Stimulated activated CD4-positive, alpha-beta T cell treated with anti-CD3 and anti-CD28 coated beads, TNF-alpha, amount 100 ng/mL, for 24 hours (primary cell): ENCODE data around the gene GAB2.

ENCODE experiments used
- DNase-seq, 3 experiments: peaks; one replicate each; pipeline ENCODE4 v3.0.0-alpha.2; 2020; ENCODE audit warnings: low read depth in 3 of 3

Gene GAB2

GRCh38 chr11:78221396-78222315 is 196.0 kb downstream of the GAB2 start:
- no peak for DNase-seq

GRCh38 chr11:78220218-78221157 is 197.1 kb downstream of the GAB2 start:
- DNase-seq = no peak

DNA sequence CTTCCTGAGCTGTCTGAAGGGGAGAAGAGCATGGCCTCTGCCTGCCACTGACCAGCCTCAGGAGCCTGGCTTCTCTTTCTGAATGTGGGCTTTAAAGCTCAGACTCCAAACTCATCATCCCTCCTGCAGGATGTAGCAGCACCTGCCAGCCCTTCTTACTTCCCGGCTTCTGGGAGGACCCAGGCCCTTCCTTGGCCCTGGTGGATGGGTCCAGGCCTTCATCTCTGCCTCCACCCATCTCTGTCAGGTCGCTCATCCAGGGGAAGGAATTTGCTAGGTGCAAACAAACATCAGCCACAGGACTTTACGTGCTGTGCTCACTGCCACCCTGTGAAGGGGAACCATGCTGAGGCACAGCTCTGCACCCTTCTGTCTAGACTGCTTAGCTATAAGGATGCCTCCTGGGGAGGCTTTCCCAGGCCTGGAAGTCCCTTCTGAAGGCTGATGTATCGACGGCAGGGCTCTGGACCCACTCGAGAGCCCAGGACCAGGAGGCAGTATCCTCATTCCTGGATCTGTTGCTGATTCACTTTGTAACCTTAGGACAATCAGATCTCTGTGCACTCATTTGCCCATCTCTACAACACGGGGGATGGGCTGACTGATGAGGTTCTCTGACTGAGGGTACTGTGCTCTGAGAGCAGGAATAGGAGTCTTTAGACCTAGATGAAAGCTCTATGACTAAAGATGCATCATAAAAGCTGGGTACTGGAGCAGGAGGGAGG is 198.0 kb downstream of the GAB2 start:
- no peak for DNase-seq

DNA sequence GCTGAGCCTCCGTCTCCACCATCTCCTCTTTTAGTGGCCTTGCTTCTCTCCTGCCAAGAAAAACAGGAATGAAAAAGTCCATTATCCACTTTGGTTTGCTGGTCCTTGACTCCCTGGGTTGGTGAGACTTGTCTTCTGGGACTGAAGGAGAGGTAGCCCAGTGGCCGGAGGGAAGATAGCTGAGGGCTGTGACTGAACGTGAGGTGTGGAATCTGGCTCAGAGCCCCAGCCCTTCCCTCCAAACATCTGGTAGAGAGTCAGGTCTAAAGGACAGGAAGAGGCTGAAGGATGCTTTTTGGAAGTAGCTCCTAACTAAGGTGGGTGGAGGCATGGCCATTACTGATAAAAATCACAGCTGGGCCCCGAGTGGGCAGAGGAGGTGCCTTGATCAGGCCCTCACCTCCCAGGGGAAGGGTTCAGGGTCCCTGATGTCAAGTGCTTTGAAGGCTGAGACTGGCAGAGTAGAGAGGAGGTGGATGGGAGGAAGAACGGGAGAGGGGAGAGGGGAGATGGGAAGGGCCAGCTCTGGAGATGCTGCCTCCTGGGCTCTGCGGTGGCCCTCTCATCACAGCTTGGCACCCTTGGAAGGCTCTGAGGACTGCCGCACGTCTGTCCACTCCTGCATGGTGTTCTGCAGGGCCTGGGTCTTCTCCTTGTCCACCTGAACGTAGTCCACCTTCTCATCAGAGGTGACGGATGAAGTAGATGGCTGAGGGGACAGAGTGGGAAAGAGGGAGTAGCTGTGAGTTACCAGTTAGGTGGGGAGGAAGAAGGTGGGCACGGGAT is 198.7 kb downstream of the GAB2 start:
- no peak for DNase-seq

- no peak for DNase-seq
These were observed 199.7 kb downstream of the GAB2 start for GRCh38 chr11:78217650-78218541.

DNA sequence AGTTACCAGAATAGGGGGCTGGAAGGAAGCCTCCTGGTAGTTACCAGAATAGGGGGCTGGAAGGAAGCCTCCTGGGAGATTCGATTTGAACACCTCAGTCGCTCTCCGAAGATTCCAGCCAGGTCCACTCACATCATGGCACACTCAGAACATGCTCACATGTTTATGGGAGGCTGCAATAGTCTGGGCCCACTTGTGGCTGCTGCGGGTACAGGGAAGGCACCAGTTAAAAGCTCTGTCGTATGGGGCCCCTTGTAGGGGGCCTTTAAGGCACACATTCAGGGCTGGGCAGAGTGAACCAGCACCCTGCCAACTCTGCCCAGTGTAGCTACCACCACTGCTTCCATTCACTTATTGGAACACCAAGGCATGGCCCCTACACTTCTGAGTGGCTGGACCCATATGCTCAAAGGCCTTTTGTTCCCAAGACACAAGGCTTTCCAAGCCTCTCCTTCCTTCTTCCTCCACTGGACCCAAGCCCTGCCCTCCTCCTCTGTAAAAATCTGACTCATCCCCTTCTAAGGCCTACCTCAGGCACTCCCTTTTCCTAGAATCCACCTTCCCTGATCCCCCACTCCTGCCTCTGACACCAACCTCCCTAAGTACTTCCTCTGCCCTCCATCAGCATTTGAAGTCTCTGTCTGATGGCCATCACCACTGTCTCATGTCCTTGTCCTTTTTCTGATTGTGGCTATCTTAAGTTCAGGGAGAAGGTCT is 200.9 kb downstream of the GAB2 start:
- no peak for DNase-seq

- no peak for DNase-seq
These were observed 201.6 kb downstream of the GAB2 start for GRCh38 chr11:78216021-78216420.

GRCh38 chr11:78214331-78215194 is 203.1 kb downstream of the GAB2 start:
- DNase-seq = no peak

DNA sequence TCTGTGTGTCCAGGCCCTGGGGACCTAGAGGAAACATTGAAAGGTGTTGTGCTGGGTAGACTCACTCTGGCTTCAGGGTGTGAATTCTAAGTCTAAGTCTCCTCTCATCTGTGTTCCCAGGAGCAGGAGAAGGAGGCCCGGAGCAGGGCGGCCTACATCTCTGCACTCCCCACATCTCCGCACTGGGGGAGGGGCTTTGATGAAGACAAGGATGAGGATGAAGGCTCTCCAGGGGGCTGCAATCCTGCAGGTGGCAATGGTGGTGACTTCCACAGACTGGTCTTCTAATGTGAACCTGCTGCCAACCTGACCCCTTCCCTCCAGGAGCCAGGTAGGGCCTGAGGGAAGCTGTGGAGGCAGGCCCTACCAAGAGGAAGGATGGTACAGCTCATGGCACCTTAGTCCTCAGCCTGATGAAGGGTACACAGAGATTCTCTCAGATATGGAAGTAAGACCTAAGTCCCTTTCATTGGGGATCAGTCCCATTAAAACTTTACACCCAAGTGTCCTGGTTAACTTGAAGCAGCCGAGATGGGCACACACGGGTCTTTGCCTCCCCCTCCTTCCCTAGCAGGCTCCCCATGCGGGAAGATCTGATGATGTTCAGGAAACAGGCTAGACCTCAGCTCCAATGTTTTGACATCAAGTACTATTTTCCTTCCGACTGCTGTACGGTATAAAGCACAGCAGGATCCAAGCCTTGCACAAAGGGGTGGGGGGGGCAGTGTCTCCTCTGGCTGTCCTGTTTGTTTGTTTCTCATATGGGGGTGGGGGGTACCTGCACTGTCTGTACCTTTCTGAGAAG is 203.9 kb downstream of the GAB2 start:
- no peak for DNase-seq

- no peak for DNase-seq
These were observed 204.8 kb downstream of the GAB2 start for GRCh38 chr11:78212586-78213371.

DNA sequence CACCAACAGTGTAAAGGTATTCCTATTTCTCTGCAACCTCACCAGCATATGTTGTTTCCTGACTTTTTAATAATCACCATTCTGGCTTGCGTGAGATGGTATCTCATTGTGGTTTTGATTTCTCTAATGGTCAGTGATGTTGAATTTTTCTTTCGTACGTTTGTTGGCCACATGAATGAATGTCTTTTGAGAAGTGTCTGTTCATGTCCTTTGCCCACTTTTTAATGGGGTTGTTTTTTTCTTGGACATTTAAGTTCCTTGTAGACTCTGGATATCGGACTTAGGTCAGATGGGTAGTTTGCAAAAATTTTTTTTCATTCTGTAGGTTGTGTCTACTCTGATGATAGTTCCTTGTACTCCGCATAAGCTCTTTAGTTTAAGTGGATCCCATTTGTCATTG is 206.1 kb downstream of the GAB2 start:
- DNase-seq = no peak

DNA sequence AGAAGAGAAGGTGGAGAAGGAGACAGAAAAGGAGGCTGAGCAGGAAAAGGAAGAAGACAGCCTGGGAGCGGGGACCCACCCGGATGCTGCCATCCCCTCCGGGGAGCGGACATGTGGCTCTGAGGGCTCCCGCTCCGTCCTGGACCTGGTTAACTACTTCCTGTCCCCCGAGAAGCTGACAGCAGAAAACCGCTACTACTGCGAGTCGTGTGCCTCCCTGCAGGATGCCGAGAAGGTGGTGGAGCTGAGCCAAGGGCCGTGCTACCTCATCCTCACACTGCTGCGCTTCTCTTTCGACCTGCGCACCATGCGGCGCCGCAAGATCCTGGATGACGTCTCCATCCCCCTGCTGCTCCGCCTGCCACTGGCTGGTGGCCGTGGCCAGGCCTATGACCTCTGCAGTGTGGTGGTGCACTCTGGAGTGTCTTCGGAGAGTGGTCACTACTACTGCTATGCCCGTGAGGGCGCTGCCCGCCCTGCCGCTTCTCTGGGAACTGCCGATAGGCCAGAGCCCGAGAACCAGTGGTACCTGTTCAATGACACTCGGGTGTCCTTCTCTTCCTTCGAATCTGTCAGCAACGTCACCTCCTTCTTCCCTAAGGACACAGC is 207.5 kb downstream of the GAB2 start:
- no peak for DNase-seq

DNA sequence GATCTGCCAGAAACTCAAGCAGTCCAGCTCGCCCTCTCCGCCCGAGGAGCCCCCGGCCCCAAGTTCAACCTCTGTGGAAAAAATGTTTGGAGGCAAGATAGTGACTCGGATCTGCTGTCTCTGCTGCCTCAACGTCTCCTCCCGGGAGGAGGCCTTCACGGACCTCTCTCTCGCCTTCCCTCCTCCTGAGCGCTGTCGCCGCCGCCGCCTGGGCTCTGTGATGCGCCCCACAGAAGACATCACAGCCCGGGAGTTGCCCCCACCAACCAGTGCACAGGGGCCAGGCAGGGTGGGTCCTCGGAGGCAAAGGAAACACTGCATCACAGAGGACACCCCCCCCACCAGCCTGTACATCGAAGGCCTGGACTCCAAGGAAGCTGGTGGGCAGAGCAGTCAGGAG is 208.1 kb downstream of the GAB2 start:
- DNase-seq = no peak

DNA sequence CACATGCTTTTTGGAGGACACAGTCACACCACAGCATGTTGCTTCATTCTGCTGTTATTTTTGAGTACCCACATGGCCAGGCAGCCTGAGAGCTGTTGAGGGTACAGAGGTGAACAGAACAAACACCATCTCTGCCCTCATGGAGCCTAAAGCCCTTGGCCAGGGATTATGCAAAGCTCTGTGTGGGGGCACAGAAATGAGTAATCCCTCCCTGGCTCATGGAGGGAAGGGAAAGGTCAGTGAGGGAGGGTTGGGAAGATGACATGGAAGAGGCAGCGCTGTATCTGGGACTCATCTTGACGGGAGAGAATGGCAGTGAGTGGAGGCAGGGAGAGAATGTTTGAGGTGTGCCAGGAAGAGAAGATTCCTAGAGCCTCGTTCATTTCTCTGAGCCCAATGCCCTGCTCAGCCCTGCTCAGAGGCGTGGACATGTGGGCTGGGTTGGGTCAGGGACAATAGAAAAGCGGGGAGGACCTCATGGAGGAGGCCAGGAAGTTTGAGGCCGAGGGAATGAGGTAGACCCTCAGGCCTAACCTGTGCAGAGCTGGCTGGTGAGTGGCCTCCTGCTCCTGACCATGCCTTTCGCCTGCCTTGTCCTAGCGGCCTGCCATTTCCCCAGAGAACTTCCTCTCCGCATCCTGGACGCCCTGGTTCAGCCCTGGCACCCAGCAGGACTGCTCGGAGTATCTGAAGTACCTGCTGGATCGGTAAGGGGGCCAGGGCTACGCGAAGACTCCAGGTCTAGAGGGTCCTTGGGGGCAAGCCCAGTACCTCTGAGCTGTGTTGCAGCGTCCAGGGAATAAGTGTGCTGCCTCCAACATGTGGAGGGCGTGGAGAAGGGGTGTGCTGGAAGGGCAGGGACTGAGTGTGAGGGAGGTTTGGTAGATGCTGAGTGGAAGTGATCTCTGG is 209.1 kb downstream of the GAB2 start:
- DNase-seq = no peak

DNA sequence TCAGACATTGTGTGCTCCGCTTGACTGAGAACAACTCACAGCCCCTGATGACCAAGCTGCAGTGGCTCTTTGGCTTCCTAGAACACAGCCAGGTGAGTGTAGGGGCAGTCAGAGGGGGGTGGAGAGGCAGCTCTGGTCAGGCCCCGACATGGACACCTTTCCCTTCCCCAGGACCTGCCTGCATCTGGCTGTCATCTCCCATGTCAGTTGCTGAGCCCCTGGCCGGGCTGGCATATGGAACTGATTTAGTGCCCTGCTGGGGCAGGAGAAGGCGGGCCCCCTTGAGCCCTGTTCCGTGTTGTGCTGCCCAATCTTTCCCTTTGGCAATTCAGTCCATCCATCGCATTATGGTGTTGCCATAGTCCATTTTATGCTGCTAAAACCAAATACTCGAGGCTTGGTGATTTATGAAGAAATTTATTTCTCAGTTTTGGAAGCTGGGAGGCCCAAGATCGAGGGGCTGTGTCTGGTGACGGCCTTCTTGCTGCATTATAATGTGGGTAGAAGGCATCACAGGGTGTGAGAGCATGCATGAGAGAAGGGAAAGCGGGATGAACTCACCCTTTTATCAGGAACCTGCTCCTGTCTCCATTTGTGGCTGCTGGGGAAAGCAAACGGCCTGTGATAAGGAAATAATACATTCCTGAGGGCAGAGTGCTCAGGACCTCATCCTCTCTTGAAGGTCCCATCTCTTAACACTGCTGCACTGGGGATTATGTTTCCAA is 209.9 kb downstream of the GAB2 start:
- no peak for DNase-seq
